K562 (cell line): ENCODE data around the gene IGIP. TPM values are rescaled to one million over a fixed set of nuclear protein-coding genes. Genes with fewer than 3 reads are reported as not detected.

Source experiments
- ATAC-seq: fragments of 200-7000 bp; cut with Tn5 transposase; 3 replicates; pipeline ENCODE4 v1.9.1; 2020; ENCODE audit warnings: moderate library complexity
- BruUV-seq: library from RNA; stranded (reverse); fragments of 400-500 nt; replicated peaks from 2 replicates; lab custom pipeline; 2021; lab: Mats Ljungman, UMichigan
- CTCF ChIA-PET: fragments of 300-600 bp; formaldehyde crosslinking; extraction: SDS; loops from one replicate; lab custom pipeline; 2021; ENCODE audit warnings: low intra/inter-chr PET ratio; lab: Yijun Ruan, JAX
- POLR2A ChIA-PET: fragments of 300-600, 350-650 bp; sonication (Branson Sonifier 250); formaldehyde crosslinking; extraction: SDS; loops from one replicate; lab custom pipeline; 2021; ENCODE audit warnings: antibody characterized with exemption, inconsistent platforms; lab: Yijun Ruan, JAX
- DNase-seq, 4 experiments: peaks; one replicate each; pipeline versions ENCODE4 v3.0.0 to v3.0.0-alpha.2; 2011 to 2018; ENCODE audit warnings: low spot score in 3 of 4, mixed read lengths in 3 of 4; ENCODE audit errors: extremely low read depth in 1 of 4
- FAIRE-seq: peaks from 2 replicates; lab custom pipeline; 2011; peaks lifted over from hg19 to GRCh38; lab: Jason Lieb, UNC
- H2AFZ ChIP-seq: 2 replicates; pipeline ENCODE4 v1.6.0; 2011; ENCODE audit warnings: low read depth, low read length, control low read depth, inconsistent platforms
- H3K27ac ChIP-seq: fragments of 200-600 bp; 3 replicates; pipeline ENCODE4 v1.8.0; 2011; ENCODE audit warnings: low read depth, mild to moderate bottlenecking, control low read depth, inconsistent platforms, low read length, moderate library complexity, mixed read lengths; ENCODE audit errors: extremely low read depth
- H3K27me3 ChIP-seq, 2 experiments: fragments of 300-600 bp in 1 of 2; 2 replicates in 1 of 2; 3 replicates in 1 of 2; pipeline versions ENCODE4 v1.6.0 to v1.8.0; 2011; ENCODE audit warnings: inconsistent platforms in 2 of 2, low read length in 2 of 2, mild to moderate bottlenecking in 1 of 2, mixed read lengths in 1 of 2, moderate library complexity in 1 of 2; ENCODE audit not compliant: control insufficient read depth in 2 of 2, insufficient read depth in 2 of 2
- H3K36me3 ChIP-seq: fragments of 300-600 bp; 3 replicates; pipeline ENCODE4 v1.8.0; 2011; ENCODE audit warnings: mild to moderate bottlenecking, low read length, inconsistent platforms; ENCODE audit not compliant: control insufficient read depth, insufficient read depth
- H3K4me1 ChIP-seq, 2 experiments: fragments of 200-600 bp in 1 of 2; replicated peaks in 1 of 2; 2 replicates in 1 of 2; 3 replicates in 1 of 2; pipeline versions ENCODE4 v1.5.1 to v1.8.0; 2011; ENCODE audit warnings: inconsistent platforms in 2 of 2, low read length in 2 of 2, mild to moderate bottlenecking in 1 of 2, mixed read lengths in 1 of 2, moderate library complexity in 1 of 2; ENCODE audit not compliant: control insufficient read depth in 2 of 2, insufficient read depth in 2 of 2
- H3K4me2 ChIP-seq: 2 replicates; pipeline ENCODE4 v1.6.1; 2011; ENCODE audit warnings: low read length, control low read depth, inconsistent platforms, mixed read lengths; ENCODE audit not compliant: insufficient read depth
- H3K4me3 ChIP-seq: fragments of 200-600 bp; sonication (generic), shearing (Covaris generic); 2 replicates; pipeline ENCODE4 v1.5.1; 2016; ENCODE audit warnings: control low read depth, inconsistent platforms
- H3K79me2 ChIP-seq: fragments of 200-600 bp; 3 replicates; pipeline ENCODE4 v1.8.0; 2011; ENCODE audit warnings: low read length, inconsistent platforms; ENCODE audit not compliant: control insufficient read depth, insufficient read depth
- H3K9ac ChIP-seq, 2 experiments: 2 replicates each; pipeline versions ENCODE4 v1.6.0 to v1.6.1; 2011; ENCODE audit warnings: low read depth in 2 of 2, low read length in 2 of 2, control low read depth in 1 of 2, inconsistent platforms in 1 of 2, mild to moderate bottlenecking in 1 of 2, mixed read lengths in 1 of 2; ENCODE audit not compliant: insufficient read depth in 1 of 2
- H3K9me1 ChIP-seq: one replicate; pipeline ENCODE4 v1.6.0; 2011; ENCODE audit warnings: inconsistent platforms, mild to moderate bottlenecking, low read length, moderate library complexity; ENCODE audit not compliant: control insufficient read depth, insufficient read depth
- H3K9me3 ChIP-seq: replicated peaks from 2 replicates; pipeline ENCODE4 v1.5.1; 2011; ENCODE audit warnings: low read depth, low read length, inconsistent platforms; ENCODE audit not compliant: control insufficient read depth, insufficient read depth
- H4K20me1 ChIP-seq: replicated peaks from 2 replicates; pipeline ENCODE4 v1.6.1; 2011; ENCODE audit warnings: low read length, inconsistent platforms, mixed read lengths; ENCODE audit not compliant: control insufficient read depth, insufficient read depth
- HDAC3 ChIP-seq: fragments of 450-650 bp; IDR thresholded peaks from 2 replicates; pipeline ENCODE4 v1.6.1; 2018; ENCODE audit warnings: borderline replicate concordance, mild to moderate bottlenecking, moderate library complexity; ENCODE audit not compliant: partially characterized antibody
- MAFK ChIP-seq: IDR thresholded peaks from 2 replicates; pipeline ENCODE4 v1.6.1; 2011; ENCODE audit warnings: low read length, improper control_type of control experiment
- MCM7 ChIP-seq, 2 experiments: fragments of 450-650 bp; IDR thresholded peaks; 2 replicates each; pipeline ENCODE4 v1.6.1; 2016 to 2018
- TRIM28 ChIP-seq: fragments of 450-650 bp; IDR thresholded peaks from 2 replicates; pipeline ENCODE4 v1.6.1; 2017
- ZNF384 ChIP-seq: IDR thresholded peaks from 2 replicates; pipeline ENCODE4 v1.6.1; 2012; ENCODE audit warnings: low read depth, low read length, improper control_type of control experiment
- WGBS: fragments of 100-300 bp; shearing (Covaris generic); methylation state at CpG from one replicate; pipeline ENCODE4 v1.1.6; 2016; ENCODE audit warnings: low coverage, mixed read lengths; ENCODE audit not compliant: insufficient coverage; ENCODE audit errors: missing lambda C conversion rate; 5-methylcytosine and 5-hydroxymethylcytosine counted together
- in situ Hi-C: fragments of 300-500 bp; cut with MboI; formaldehyde crosslinking; loops from 4 replicates; pipeline ENCODE4 v1.15.0; 2018; ENCODE audit warnings: inconsistent platforms, mixed read lengths
- intact Hi-C: fragments of 100-400 bp; cut with micrococcal nuclease; formaldehyde crosslinking; loops from 2 replicates; pipeline ENCODE4 v1.14.2; 2022
- polyA plus RNA-seq, 8 experiments: library from polyadenylated mRNA; depleted of rRNA in 4 of 8; stranded (reverse) in 5 of 8; unstranded in 3 of 8; fragments of >200 nt; fragmentation: Nextera tagmentation in 2 of 8; fragmentation: Illumina TruSeq in 1 of 8; extraction: Ambion mirVana in 2 of 8; extraction: Trizol in 1 of 8; gene quantifications; 2 replicates each; pipeline versions ENCODE4 v1.2.1 to v1.2.3, GENCODE V29; 2011 to 2014; ENCODE audit warnings: inconsistent platforms in 1 of 8, missing spikeins in 1 of 8
- total RNA-seq, 7 experiments: library from RNA; depleted of rRNA in 6 of 7; stranded (reverse); fragments of >200 nt in 6 of 7; fragmentation: Illumina TruSeq in 2 of 7; extraction: Trizol in 2 of 7; gene quantifications; 2 replicates each; pipeline versions ENCODE4 v1.2.1 to v1.2.3, GENCODE V29; 2011 to 2021; ENCODE audit warnings: low replicate concordance in 1 of 7
- TF ChIP-seq, protein P1 (sequence below): fragments of 200-800 bp; sonication (Bioruptor generic); IDR thresholded peaks from 2 replicates; pipeline ENCODE4 v1.6.1; 2016; ENCODE audit warnings: missing genetic modification characterization, missing compliant biosample characterization
- TF ChIP-seq, protein P2 (sequence below), 2 experiments: fragments of 150-350 bp in 1 of 2; IDR thresholded peaks; 2 replicates each; pipeline ENCODE4 v1.6.1; 2012 to 2016; ENCODE audit warnings: low read depth in 2 of 2, low read length in 2 of 2, mild to moderate bottlenecking in 1 of 2, moderate library complexity in 1 of 2
- TF ChIP-seq, protein P3 (sequence below): fragments of 450-650 bp; IDR thresholded peaks from 2 replicates; pipeline ENCODE4 v1.6.1; 2016; ENCODE audit warnings: missing biosample characterization, missing genetic modification characterization
- TF ChIP-seq, protein P4 (sequence below): fragments of 250-450 bp; sonication (Bioruptor Pico); IDR thresholded peaks from 2 replicates; pipeline ENCODE4 v1.4.0; 2020; ENCODE audit warnings: mild to moderate bottlenecking, moderate library complexity

Gene IGIP
- total and polyA plus RNA-seq, 9 of the 15 experiments (the other 6 are each of a cell fraction or from before 2014, with no cell fraction given): 0.52 to 1.6 (median 1.2) TPM

GRCh38 chr5:140153905-140154304, 28.2 kb downstream of the IGIP start:
- Histone ChIP-seq H3K4me3 (no peak overlapping the region), H3K9me3 (no peaks in the 10 kb centered on the region), H3K27ac (no peak overlapping the region), H3K36me3 (no peaks in the 10 kb centered on the region), H4K20me1 (peaks cover 9% of the 10 kb centered on the region; the same call in 1 of the 2 replicates), H3K9me1 (no peaks in the 10 kb centered on the region), H3K4me2 (no peak overlapping the region), H3K9ac (no peak overlapping the region), H2AFZ (no peak overlapping the region), H3K27me3 (peaks cover 0 to 4% of the 10 kb centered on the region in 2 experiments; a peak in 1 of 5 replicates), H3K4me1 (peaks cover 0 to 11% of the 10 kb centered on the region in 2 experiments; a peak in 2 of 5 replicates), H3K79me2 (no peaks in the 10 kb centered on the region)
- WGBS: 12% methylated on average over 8 of the region's 8 CpGs
- intact Hi-C loops (no loop called here), in situ Hi-C loops (no loop called here)
- DNase-seq (no peak), FAIRE-seq (no peak), ATAC-seq (no peak)
- ChIA-PET POLR2A (interaction anchor here (0.6 to 1.7 kb wide), 4 partner anchors 45 to 482 kb away, joined by 3 to 5 read pairs (median 4); no protein-coding TSS in a partner anchor), CTCF (interaction anchor here (0.6 to 0.8 kb wide), 2 partner anchors 78 to 1169 kb away, joined by 3 to 5 read pairs; no protein-coding TSS in a partner anchor)
- no TSS peak for BruUV-seq
- TF ChIP-seq MAFK (no peak), ZNF384 (no peak), TRIM28 (no peak), MCM7 (IDR thresholded peaks at IDR 0.05) (no peak), HDAC3 (no peak)
- TF ChIP-seq, protein P1, sequence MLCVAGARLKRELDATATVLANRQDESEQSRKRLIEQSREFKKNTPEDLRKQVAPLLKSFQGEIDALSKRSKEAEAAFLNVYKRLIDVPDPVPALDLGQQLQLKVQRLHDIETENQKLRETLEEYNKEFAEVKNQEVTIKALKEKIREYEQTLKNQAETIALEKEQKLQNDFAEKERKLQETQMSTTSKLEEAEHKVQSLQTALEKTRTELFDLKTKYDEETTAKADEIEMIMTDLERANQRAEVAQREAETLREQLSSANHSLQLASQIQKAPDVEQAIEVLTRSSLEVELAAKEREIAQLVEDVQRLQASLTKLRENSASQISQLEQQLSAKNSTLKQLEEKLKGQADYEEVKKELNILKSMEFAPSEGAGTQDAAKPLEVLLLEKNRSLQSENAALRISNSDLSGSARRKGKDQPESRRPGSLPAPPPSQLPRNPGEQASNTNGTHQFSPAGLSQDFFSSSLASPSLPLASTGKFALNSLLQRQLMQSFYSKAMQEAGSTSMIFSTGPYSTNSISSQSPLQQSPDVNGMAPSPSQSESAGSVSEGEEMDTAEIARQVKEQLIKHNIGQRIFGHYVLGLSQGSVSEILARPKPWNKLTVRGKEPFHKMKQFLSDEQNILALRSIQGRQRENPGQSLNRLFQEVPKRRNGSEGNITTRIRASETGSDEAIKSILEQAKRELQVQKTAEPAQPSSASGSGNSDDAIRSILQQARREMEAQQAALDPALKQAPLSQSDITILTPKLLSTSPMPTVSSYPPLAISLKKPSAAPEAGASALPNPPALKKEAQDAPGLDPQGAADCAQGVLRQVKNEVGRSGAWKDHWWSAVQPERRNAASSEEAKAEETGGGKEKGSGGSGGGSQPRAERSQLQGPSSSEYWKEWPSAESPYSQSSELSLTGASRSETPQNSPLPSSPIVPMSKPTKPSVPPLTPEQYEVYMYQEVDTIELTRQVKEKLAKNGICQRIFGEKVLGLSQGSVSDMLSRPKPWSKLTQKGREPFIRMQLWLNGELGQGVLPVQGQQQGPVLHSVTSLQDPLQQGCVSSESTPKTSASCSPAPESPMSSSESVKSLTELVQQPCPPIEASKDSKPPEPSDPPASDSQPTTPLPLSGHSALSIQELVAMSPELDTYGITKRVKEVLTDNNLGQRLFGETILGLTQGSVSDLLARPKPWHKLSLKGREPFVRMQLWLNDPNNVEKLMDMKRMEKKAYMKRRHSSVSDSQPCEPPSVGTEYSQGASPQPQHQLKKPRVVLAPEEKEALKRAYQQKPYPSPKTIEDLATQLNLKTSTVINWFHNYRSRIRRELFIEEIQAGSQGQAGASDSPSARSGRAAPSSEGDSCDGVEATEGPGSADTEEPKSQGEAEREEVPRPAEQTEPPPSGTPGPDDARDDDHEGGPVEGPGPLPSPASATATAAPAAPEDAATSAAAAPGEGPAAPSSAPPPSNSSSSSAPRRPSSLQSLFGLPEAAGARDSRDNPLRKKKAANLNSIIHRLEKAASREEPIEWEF: no peak
- TF ChIP-seq, protein P2, sequence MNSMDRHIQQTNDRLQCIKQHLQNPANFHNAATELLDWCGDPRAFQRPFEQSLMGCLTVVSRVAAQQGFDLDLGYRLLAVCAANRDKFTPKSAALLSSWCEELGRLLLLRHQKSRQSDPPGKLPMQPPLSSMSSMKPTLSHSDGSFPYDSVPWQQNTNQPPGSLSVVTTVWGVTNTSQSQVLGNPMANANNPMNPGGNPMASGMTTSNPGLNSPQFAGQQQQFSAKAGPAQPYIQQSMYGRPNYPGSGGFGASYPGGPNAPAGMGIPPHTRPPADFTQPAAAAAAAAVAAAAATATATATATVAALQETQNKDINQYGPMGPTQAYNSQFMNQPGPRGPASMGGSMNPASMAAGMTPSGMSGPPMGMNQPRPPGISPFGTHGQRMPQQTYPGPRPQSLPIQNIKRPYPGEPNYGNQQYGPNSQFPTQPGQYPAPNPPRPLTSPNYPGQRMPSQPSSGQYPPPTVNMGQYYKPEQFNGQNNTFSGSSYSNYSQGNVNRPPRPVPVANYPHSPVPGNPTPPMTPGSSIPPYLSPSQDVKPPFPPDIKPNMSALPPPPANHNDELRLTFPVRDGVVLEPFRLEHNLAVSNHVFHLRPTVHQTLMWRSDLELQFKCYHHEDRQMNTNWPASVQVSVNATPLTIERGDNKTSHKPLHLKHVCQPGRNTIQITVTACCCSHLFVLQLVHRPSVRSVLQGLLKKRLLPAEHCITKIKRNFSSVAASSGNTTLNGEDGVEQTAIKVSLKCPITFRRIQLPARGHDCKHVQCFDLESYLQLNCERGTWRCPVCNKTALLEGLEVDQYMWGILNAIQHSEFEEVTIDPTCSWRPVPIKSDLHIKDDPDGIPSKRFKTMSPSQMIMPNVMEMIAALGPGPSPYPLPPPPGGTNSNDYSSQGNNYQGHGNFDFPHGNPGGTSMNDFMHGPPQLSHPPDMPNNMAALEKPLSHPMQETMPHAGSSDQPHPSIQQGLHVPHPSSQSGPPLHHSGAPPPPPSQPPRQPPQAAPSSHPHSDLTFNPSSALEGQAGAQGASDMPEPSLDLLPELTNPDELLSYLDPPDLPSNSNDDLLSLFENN (IDR thresholded peaks at IDR 0.05; ENCODE audit: low read depth in 2 of 2, low read length in 2 of 2): no peak
- TF ChIP-seq, protein P3, sequence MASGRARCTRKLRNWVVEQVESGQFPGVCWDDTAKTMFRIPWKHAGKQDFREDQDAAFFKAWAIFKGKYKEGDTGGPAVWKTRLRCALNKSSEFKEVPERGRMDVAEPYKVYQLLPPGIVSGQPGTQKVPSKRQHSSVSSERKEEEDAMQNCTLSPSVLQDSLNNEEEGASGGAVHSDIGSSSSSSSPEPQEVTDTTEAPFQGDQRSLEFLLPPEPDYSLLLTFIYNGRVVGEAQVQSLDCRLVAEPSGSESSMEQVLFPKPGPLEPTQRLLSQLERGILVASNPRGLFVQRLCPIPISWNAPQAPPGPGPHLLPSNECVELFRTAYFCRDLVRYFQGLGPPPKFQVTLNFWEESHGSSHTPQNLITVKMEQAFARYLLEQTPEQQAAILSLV (tag): no peak
- TF ChIP-seq, protein P4, sequence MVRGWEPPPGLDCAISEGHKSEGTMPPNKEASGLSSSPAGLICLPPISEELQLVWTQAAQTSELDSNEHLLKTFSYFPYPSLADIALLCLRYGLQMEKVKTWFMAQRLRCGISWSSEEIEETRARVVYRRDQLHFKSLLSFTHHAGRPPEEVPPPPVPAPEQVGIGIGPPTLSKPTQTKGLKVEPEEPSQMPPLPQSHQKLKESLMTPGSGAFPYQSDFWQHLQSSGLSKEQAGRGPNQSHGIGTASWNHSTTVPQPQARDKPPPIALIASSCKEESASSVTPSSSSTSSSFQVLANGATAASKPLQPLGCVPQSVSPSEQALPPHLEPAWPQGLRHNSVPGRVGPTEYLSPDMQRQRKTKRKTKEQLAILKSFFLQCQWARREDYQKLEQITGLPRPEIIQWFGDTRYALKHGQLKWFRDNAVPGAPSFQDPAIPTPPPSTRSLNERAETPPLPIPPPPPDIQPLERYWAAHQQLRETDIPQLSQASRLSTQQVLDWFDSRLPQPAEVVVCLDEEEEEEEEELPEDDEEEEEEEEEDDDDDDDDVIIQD (CRISPR knock-in tag): no peak
